Effector memory CD8-positive, alpha-beta T cell (primary cell): ENCODE results near the gene USP30.
"Not testable (repeated sequence)": the region's sequence is repeated elsewhere in the genome, so short reads cannot be mapped to it uniquely, and the experiment has no call there.

Source experiments
- ATAC-seq: fragments of 150-1000 bp; cut with Tn5 transposase; replicated peaks from 2 replicates; pipeline ENCODE4 v1.10.0; 2021; ENCODE audit warnings: mild to moderate bottlenecking, moderate library complexity
- DNase-seq, 3 experiments: peaks; one replicate each; pipeline ENCODE4 v3.0.0; 2021
- H3K27ac Mint-ChIP-seq, 2 donors: one replicate each; pipeline ENCODE4 v1.8.0; 2022; ENCODE audit warnings: mild to moderate bottlenecking in 2 of 2, mixed read lengths in 2 of 2, moderate library complexity in 2 of 2
- H3K27me3 Mint-ChIP-seq, 2 donors: one replicate each; pipeline ENCODE4 v1.8.0; 2022; ENCODE audit warnings: mixed read lengths in 2 of 2
- H3K36me3 Mint-ChIP-seq: one replicate; pipeline ENCODE4 v1.8.0; 2022; ENCODE audit warnings: mild to moderate bottlenecking, moderate library complexity, mixed read lengths; ENCODE audit not compliant: insufficient read depth
- H3K4me1 Mint-ChIP-seq, 2 donors: one replicate each; pipeline ENCODE4 v1.8.0; 2022; ENCODE audit warnings: low read depth in 2 of 2, mixed read lengths in 2 of 2
- H3K4me3 Mint-ChIP-seq, 2 donors: one replicate each; pipeline ENCODE4 v1.8.0; 2022; ENCODE audit warnings: mild to moderate bottlenecking in 2 of 2, mixed read lengths in 2 of 2, moderate library complexity in 2 of 2
- H3K9me3 Mint-ChIP-seq, 2 donors: one replicate each; pipeline ENCODE4 v1.8.0; 2022; ENCODE audit warnings: mixed read lengths in 2 of 2
- total RNA-seq, 9 experiments: gene quantifications; one replicate each; lab custom pipeline; 2026; lab: John Stamatoyannopoulos, UW

The USP30 gene, protein sequence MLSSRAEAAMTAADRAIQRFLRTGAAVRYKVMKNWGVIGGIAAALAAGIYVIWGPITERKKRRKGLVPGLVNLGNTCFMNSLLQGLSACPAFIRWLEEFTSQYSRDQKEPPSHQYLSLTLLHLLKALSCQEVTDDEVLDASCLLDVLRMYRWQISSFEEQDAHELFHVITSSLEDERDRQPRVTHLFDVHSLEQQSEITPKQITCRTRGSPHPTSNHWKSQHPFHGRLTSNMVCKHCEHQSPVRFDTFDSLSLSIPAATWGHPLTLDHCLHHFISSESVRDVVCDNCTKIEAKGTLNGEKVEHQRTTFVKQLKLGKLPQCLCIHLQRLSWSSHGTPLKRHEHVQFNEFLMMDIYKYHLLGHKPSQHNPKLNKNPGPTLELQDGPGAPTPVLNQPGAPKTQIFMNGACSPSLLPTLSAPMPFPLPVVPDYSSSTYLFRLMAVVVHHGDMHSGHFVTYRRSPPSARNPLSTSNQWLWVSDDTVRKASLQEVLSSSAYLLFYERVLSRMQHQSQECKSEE
- total RNA-seq, result 7.7 to 20.6 (median 10.6) reads per million in 9 experiments

DNA sequence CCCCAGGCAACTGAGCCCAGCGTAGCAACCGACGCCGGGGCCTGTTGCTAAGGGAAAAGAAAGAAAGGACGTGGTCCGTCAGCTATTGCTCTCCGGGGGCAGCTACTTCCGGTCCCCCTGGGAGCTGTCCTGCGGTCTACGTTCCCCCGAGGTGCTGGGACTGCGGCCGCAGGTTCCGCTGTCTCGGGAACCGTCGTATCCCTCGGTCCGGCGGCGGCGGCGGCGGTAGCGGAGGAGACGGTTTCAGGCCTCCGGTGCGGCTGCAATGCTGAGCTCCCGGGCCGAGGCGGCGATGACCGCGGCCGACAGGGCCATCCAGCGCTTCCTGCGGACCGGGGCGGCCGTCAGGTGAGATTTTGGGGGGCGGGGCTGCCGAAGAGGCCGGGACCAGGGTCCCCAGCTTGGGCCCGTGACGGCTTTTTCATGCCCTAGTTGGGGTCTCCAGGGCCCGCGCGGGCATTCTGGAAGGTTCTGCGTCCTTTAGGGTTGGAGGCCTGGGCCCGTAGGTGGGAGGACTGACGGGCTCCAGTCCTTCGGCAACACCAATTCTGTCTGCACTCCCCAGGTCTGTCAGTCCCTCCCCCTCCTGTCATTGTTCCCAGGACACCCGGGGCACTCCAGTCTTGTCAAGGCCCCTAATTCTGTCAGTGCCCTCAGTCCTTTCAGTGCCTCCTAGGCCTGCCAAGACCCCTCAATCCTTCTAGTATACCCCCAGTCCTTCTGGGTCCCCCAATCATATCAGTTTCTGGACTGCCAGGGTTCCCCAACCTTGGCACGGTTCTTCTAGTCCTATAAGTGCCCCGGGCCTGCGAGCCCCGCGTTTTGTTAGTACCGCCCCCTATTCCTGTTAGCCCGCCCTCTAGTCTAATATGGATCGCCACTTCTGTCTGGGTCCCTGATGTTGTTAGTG lies at the start of gene USP30:
Gene USP30 (plus strand): TSS at position 163 of the 910 bp plus-strand sequence. CDS start 103 bp downstream, at position 266.
- H3K27ac Mint-ChIP-seq, result peak within 1 kb of the TSS; percentile 94 to 97
- no peaks in the 10 kb centered on the region for H3K9me3 Mint-ChIP-seq
- peaks cover 18 to 21% of the 10 kb centered on the region in 2 donors for H3K4me1 Mint-ChIP-seq
- ATAC-seq (peak; percentile 75), DNase-seq (peak; percentile 84 to 86 (median 84))
- H3K27me3 Mint-ChIP-seq, result no peaks in the 10 kb centered on the region
- peaks cover 20% of the 10 kb centered on the region for H3K36me3 Mint-ChIP-seq
- peak within 1 kb of the TSS; percentile 94 to 99 for H3K4me3 Mint-ChIP-seq

DNA sequence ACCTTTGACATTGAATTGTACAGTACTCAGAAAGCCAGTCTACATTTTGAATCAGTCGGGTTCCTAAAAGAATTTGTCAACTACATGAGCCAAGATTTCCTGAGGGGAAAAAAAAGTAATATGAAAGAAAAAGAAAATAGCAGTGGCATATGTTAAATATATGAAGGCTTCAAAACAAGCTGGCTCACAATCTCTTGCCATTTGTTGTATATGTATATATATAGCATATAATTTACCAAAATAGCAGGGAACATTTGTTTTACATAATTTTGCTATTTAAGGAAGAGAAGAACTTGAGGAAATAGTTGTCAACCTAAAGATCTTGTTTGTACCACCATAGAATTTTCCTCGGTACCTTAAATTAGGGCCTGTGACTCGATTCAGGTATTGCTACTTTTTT lies 48.4 kb upstream of the USP30 start:
- ATAC-seq (no peak), DNase-seq (no peak)
- peaks cover 2% of the 10 kb centered on the region for H3K36me3 Mint-ChIP-seq
- H3K9me3 Mint-ChIP-seq, result no peaks in the 10 kb centered on the region
- H3K4me3 Mint-ChIP-seq, result no peak overlapping the region
- peaks cover 23 to 32% of the 10 kb centered on the region in 2 donors for H3K27me3 Mint-ChIP-seq
- no peaks in the 10 kb centered on the region for H3K4me1 Mint-ChIP-seq
- no peak overlapping the region for H3K27ac Mint-ChIP-seq

DNA sequence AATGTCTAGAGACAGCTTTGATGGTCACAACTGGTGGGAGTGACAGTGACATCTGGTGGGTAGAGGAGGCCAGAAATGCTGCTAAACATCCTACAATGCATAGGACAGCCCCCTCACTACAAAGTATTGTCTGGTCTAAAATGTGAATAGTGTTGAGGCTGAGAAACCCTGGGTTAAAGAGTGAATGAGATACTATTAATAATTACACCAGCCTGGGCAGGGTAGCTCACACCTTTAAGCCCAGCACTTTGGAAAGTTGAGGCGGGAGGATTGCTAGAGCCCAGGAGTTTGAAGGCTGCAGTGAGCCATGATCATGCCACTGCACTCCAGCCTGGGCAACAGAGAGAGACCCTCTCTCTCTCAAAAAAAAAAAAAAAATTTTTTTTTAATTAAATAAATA lies 42.6 kb upstream of the USP30 start:
- no peaks in the 10 kb centered on the region for H3K4me1 Mint-ChIP-seq
- no peak overlapping the region for H3K4me3 Mint-ChIP-seq
- no peak for DNase-seq
- peaks cover 50 to 51% of the 10 kb centered on the region in 2 donors for H3K27me3 Mint-ChIP-seq
- H3K9me3 Mint-ChIP-seq, result no peaks in the 10 kb centered on the region
- H3K27ac Mint-ChIP-seq, result no peak overlapping the region
- peaks cover 2% of the 10 kb centered on the region for H3K36me3 Mint-ChIP-seq
- ATAC-seq, result no peak

DNA sequence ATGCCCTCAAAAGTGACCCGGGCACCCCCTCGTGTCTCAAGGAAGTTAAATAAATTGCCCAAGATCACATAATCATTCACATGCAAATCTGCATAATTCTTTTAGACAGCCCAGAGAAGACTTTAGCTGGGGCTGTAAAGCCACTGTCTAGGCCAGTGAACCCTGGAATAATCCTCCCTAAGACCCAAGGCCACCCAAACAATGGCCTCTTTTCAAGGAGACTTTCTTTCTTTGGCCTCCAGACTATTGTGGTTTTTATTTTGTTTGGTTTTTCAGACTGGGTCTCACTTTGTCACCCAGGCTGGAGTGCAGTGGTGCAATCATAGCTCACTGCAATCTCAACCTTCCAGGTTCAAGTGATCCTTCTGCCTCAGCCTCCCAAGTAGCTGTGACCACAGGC lies 42.1 kb upstream of the USP30 start:
- Mint-ChIP-seq H3K27ac (no peak overlapping the region), H3K9me3 (no peaks in the 10 kb centered on the region), H3K27me3 (peaks cover 50 to 51% of the 10 kb centered on the region in 2 donors), H3K4me1 (no peaks in the 10 kb centered on the region), H3K36me3 (peaks cover 2% of the 10 kb centered on the region), H3K4me3 (no peak overlapping the region)
- DNase-seq (no peak), ATAC-seq (no peak)

DNA sequence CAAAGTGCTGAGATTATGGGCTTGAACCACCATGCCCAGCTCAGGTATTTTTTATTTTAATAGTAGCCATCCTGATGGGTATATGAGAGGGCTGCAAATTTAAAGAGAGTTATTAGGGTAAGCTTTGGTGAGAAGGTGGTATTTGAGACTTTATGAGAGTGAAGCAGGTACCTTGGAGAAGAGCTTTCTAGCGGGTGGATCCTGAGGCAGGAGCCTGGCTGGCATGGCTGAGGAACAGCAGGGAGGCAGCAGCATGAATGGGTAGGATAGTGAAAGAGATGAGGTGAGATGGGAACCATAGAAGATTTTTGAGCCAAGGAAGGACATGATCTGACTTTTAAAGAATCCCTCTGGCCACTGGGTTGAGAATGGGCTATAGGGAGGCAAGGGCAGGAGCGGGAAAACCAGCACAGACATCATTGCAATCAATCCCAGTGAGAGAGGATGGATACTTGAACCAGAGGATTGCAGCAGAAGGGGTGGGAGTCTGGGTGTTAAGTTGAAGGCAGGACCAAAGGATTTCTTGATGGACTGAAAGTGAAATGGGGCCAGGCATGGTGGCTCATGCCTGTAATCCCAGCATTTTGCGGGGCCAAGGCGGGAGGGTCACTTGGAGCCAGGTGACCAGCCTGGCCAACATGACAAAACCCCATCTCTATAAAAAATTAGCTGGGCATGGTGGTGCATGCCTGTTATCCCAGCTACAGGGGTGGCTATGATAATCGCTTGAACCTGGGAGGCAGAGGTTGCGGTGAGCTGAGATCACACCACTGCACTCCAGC lies 37.2 kb upstream of the USP30 start:
- Mint-ChIP-seq H3K9me3 (no peaks in the 10 kb centered on the region), H3K4me1 (no peaks in the 10 kb centered on the region), H3K36me3 (no peaks in the 10 kb centered on the region), H3K27me3 (peaks cover 55 to 61% of the 10 kb centered on the region in 2 donors), H3K27ac (no peak overlapping the region), H3K4me3 (no peak overlapping the region)
- ATAC-seq (no peak), DNase-seq (no peak)

DNA sequence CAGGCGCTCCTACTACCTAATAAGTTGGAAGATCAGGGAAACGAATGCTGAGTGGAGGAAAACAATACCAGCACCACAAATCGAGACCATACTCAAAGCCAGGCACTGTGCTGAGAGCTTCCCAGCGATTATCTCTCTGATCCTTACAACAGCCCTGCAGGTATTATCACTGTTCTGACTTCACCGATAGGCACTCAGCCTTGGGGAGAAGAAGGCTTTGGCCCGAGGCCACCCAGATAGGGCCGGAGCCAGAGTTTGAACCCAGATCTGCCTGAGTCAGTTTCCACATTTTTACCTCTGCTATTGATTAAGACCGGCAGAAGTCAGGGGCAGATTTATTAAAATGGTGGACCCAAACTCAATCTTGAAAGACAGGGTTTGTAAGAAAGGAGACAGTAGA lies 36.4 kb upstream of the USP30 start:
- ATAC-seq, result no peak
- Mint-ChIP-seq H3K27me3 (peaks cover 63 to 69% of the 10 kb centered on the region in 2 donors), H3K27ac (no peak overlapping the region), H3K4me3 (no peak overlapping the region), H3K4me1 (peaks cover 0 to 2% of the 10 kb centered on the region in 2 donors), H3K36me3 (no peaks in the 10 kb centered on the region), H3K9me3 (no peaks in the 10 kb centered on the region)
- no peak for DNase-seq

DNA sequence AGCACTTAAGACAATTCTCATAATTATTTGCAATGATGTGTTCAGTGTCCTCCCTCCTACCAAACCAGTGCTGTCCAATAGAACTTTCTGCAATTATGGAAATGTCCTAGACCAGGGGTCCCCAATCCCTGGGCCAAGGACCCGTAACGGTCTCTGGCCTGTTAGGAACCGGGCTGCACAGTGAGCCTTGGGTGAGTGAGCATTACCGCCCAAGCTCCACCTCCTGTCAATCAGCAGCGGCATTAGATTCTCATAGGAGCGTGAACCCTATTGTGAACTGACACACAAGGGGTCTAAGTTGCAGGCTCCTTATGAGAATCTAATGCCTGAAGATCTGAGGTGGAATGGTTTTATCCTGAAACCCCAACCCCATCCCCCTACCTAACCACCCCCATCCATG lies 35.4 kb upstream of the USP30 start:
- ATAC-seq, result no peak
- no peak for DNase-seq
- Mint-ChIP-seq H3K27ac (no peak overlapping the region), H3K27me3 (peaks cover 66 to 69% of the 10 kb centered on the region in 2 donors), H3K9me3 (no peaks in the 10 kb centered on the region), H3K4me3 (no peak overlapping the region), H3K36me3 (no peaks in the 10 kb centered on the region), H3K4me1 (peaks cover 0 to 2% of the 10 kb centered on the region in 2 donors)

DNA sequence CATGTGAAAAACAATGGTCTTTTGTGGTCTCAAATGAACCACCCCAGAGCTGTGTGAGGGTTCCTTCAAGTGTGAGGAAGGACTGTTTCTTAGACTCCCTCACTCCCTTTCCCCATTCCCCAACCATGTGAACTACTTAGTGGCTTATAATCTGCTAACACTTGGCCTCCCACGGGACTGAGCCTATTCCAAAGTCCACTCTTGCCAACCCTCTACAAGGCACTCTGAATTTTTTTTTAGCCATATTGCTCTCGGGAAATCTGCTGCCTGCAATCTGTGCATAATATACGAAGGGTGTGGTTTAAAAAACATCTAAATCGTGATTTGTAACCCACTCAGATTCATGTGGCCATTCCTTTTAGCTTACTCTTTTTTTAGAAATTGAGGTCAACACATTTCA lies 34.1 kb upstream of the USP30 start:
- H3K4me3 Mint-ChIP-seq, result no peak overlapping the region
- no peaks in the 10 kb centered on the region for H3K9me3 Mint-ChIP-seq
- no peak for DNase-seq
- no peak overlapping the region for H3K27ac Mint-ChIP-seq
- peaks cover 0 to 2% of the 10 kb centered on the region in 2 donors for H3K4me1 Mint-ChIP-seq
- no peaks in the 10 kb centered on the region for H3K36me3 Mint-ChIP-seq
- H3K27me3 Mint-ChIP-seq, result peaks cover 67 to 76% of the 10 kb centered on the region in 2 donors
- no peak for ATAC-seq

DNA sequence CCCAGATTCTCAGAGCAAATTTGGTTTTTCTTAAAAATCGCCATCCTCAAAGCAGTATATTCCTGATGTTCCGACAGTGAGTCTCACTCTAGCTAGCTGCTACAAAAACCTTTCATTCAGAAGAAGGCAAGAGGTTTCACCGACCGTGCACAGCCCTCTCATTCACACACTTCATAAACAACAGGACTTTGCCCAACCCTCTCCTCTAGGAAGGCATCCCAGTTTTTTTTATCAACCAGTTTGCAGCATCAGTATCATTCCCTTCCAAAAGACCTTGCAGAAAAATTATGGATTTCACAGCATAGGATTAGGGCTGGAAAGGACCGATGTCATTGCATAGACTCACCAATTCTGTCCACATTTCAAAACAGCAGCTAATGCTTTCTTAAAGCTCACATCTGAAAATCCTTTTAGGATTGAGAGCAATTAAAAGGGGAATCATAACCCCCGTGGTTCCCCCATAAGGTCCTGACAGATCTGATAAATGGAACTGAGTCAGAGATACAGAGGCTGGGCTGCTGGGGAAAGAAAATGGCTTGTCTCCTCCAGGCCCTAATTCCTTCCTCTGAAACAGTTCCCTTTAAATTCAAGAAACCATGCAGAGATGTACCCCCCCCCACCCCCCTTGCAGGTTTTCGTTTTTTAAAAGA lies 32.1 kb upstream of the USP30 start:
- Mint-ChIP-seq H3K9me3 (no peaks in the 10 kb centered on the region), H3K27ac (no peak overlapping the region), H3K27me3 (peaks cover 52 to 63% of the 10 kb centered on the region in 2 donors), H3K4me1 (peaks cover 0 to 2% of the 10 kb centered on the region in 2 donors), H3K4me3 (no peak overlapping the region), H3K36me3 (no peaks in the 10 kb centered on the region)
- ATAC-seq (no peak), DNase-seq (no peak)

DNA sequence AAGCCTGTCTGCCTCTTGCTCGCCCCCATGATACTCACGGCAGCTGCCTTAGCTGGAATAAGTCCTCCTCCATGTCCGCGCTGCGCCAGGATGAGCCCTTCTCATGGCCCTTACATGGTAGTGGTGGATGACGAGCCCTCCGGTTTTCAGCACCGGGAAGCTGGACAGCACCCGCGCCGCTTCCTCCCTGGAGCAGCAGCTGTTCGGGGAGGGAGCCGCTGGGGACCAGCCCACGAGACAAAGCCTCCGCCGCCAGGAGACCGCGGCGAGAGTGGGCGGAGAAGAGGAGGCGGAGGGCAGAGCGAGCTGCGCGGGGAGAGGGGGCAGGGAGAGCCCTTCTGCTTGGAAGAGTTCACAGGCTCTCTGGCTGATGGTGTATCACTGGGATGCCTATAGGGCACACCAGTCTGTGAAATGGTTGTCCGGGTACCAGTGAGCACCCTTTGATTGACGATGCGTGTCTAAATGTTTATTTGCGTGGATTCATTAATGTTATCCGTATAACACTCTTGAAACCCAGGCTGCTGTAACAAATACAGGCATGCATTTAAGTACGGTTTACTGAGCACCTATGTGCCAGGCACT lies 31.5 kb upstream of the USP30 start, which contains the start of gene SVOP:
Gene SVOP (minus strand): TSS at position 273 of the 585 bp plus-strand sequence. CDS start 200 bp downstream, at position 73.
- peaks cover 46 to 57% of the 10 kb centered on the region in 2 donors for H3K27me3 Mint-ChIP-seq
- H3K4me3 Mint-ChIP-seq, result no peak within 1 kb of the TSS
- no peak within 1 kb of the TSS for H3K27ac Mint-ChIP-seq
- H3K4me1 Mint-ChIP-seq, result peaks cover 0 to 2% of the 10 kb centered on the region in 2 donors
- no peaks in the 10 kb centered on the region for H3K36me3 Mint-ChIP-seq
- H3K9me3 Mint-ChIP-seq, result no peaks in the 10 kb centered on the region
- peak in 2 of 3 experiments; percentile 0 to 5 for DNase-seq
- ATAC-seq, result peak; percentile 37

DNA sequence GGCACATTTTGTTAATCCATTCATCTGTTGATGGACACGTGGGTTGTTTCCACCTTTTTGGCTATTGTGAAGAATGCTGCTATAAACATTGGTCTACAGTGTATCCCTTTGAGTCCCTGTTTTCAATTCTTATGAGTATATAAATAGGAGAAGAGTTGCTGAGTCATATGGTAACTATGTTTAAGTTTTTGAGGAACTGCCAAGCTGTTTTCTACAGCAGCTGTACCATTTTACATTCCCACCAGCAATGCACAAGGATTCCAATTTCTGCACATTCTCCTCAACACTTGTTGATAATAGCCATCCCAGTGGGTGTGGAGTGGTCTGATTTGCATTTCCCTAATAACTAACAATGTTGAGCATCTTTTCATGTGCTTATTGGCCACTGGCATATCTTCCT lies 24.6 kb upstream of the USP30 start:
- no peaks in the 10 kb centered on the region for H3K9me3 Mint-ChIP-seq
- H3K4me1 Mint-ChIP-seq, result no peaks in the 10 kb centered on the region
- ATAC-seq (no peak), DNase-seq (no peak)
- no peaks in the 10 kb centered on the region for H3K36me3 Mint-ChIP-seq
- H3K27me3 Mint-ChIP-seq, result peaks cover 30 to 52% of the 10 kb centered on the region in 2 donors
- H3K27ac Mint-ChIP-seq, result no peak overlapping the region
- H3K4me3 Mint-ChIP-seq, result no peak overlapping the region

DNA sequence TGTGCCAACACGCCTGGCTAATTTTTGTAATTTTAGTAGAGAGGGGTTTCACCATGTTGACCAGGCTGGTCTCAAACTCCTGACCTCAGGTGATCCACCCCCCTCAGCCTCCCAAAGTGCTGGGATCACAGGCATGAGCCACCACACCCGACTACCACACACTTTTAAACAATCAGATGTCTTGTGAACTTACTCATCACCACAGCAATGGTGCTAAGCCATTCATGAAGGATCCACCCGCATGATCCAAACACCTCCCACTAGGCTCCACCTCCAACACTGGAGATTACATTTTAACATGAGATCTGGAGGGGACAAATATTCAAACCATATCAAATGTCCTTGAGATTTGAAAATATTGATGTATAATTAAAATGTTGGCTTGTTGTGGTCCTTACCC lies 23.8 kb upstream of the USP30 start:
- not testable (repeated sequence) for H3K9me3 Mint-ChIP-seq, H3K4me1 Mint-ChIP-seq, ATAC-seq, H3K27ac Mint-ChIP-seq, H3K4me3 Mint-ChIP-seq, DNase-seq, H3K36me3 Mint-ChIP-seq
- H3K27me3 Mint-ChIP-seq, result peaks cover 30 to 43% of the 10 kb centered on the region in 2 donors
